Activated CD4-positive, CD25-positive, alpha-beta regulatory T cell treated with anti-CD3 and anti-CD28 coated beads, Interleukin-2, amount 50 U/mL, for 16 hours (primary cell): Measurements from ENCODE around the gene ASTN2.

ENCODE experiments used
- DNase-seq: peaks from one replicate; pipeline ENCODE4 v3.0.0-alpha.2; 2020; ENCODE audit warnings: low read depth, low spot score

Gene ASTN2

DNA sequence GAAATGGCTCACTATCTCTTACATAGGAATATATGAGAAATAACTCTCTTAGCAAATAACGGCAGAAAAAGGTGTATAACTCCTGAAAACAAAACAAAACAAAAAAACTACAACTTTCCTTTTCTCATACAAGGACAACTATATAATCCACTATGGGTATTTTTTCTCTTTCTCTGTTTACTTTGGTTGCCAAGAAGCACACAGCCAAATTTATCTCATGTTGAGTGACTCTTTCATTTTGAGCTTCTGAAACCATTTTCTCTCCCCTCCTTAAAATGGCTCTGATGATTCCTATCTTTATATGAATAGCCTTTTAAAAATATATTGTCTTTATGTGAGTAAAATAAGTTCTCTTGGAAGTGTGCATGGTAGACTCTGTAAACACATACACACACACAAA is 599.0 kb downstream of the ASTN2 start:
- DNase-seq: no peak

DNA sequence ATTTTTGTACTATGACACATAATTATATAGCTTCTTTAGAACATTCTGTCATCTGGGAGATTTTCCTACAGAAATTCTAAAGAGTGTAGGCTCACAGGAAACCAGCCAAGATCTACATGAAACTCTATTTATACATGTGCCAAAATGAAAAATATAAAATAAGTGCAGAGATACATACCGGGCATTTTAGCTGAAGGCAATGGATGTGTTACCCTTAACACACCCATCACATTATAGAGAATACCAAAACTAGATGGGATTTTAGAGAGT is 601.9 kb downstream of the ASTN2 start:
- no peak for DNase-seq

DNA sequence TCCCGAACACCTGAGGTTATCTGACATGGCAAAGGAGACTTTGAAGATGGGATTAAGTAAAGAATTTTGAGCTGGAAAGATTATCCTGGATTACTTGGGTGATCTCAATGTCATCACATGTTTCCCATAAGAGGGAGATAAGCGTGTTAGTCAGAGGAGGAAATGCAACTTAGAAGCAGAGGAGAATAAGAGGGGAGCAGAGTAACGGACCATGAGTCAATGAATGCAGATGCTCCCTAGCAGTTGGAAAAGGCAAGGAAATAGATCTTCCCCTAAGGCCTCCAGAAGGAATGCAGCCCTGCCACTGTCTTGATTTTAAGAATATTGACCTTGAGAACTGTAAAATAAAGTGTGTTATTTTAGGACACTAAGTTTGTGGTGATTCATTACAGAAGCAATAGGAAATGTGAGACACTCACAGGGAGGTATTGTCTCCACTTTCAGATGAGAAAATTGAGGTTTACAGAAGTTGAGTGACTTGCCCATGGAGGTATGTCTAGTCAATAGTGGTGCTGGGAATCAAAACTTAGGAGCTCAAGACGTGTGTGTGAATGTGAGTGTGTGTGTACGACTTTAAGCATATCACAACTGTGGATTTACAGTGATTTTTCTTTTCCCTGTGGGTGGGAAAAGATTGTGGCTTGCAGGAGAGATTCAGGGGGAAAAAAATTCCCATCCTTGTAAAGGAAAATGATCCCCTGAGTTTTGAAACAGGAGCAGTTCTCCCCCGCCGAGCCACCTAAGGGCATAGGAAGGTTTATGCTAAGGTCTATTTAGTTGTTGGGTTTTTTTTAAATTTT is 602.4 kb downstream of the ASTN2 start:
- DNase-seq: no peak

DNA sequence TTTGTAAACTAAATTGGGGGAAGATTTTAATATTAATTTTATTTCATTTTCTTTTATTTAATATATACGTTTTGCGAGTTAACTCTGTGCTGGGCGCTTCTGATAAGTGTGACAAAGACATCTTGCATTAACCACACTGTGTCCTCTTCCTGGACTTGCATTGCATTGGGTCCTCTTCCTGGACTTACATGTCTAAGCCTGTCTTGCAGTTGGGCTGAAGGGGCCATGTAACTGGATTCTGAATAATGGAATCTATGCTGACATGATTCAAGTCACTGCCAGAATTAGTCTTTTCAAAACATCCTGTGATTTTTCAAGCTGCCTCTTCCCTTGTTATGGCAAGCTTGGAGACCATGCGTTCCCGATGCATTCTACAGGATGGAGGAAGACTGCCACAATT is 605.2 kb downstream of the ASTN2 start:
- DNase-seq: no peak

DNA sequence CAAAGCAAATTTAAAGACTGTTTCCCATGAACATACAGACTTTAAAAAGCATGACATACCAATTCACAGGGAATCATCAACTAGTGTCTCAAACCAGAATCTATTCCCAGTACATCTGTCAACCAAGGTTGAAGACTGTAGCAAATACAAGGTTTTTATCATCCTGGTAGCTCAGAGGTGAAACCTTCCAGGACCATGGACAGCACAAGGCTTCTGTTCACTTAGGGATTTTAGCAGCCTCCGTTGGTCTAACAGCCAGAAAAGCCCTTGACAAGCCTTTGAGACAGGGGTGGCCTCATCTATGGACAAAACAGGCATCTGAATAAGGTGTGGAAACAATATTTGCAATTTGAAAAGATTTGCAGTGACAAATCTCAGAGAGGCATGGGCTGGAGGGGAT is 608.8 kb downstream of the ASTN2 start:
- no peak for DNase-seq

DNA sequence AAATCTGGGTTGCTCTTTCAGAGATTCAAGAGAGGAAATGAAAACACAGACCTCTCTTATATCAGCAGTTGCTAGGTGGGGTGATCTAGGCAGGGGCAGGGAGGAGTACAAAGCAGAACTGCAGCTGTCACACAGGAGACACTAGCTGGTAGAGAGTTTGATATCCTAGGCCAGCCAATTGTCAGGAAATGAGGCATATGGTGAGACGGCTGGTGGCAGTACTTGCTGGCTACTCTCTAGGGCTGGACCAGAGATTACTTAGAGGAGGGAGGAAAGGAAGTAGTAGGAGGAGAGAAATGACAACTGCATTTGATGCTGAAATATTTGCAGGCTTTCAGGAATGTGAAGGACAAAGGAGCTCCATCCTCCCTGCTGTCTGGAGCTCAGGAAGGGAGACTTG is 614.0 kb downstream of the ASTN2 start:
- no peak for DNase-seq

DNA sequence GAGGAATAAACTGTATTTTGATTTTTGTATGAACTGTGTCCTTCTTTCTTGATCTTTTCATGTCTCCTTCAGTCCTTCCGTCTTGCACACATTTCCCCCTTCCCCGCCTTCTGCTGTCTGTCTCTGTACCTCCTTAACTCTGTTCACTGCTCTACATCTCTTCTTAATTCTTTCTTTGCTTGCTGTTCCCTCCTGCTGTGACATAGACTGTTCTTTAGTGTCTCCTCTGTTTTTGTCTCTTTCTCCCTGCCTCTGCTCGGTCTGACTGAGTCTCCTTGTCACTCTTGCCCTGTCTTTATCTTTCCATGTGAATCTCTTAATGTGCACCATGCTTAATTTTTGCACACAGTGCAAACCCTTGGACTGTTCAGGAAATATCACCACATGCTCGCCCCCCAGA is 614.8 kb downstream of the ASTN2 start:
- no peak for DNase-seq

DNA sequence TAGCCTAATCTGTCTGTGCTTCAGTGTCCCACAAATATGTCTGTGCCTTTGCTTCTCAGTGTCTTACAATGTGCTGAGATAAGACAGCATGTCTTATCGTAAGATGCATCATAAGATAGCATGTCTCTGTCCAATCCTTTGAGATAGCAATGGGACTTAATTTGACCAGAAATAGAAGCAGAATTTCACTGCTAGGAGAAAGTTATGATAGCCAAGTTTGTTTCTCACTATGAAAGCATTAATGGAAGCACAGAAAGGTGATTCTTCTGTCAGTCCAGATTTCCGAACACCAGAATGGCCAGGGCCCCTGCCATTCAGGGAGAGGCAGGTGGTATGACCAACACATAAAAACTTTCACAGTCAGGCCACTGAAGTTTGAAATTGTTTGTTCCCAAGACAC is 616.3 kb downstream of the ASTN2 start:
- DNase-seq: no peak

DNA sequence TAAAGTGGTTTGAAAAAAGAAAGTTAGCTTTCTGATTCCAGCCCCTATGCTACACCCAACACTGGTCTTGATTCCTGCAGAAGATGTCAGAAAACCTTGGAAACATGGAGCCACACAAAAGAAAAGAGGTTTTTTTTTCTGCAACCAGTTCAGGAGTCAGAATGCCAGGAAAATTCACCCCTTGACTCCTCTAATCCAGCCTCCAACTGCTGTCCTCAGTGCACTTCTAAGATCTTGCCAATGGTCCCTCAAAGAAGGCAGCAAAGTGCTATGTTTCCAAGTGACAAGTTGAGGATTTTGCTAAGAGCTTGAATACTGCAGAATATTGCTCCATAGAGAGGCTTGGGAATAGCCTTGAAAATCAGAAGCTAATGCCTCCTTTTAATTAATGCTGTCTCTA is 617.6 kb downstream of the ASTN2 start:
- DNase-seq: no peak

DNA sequence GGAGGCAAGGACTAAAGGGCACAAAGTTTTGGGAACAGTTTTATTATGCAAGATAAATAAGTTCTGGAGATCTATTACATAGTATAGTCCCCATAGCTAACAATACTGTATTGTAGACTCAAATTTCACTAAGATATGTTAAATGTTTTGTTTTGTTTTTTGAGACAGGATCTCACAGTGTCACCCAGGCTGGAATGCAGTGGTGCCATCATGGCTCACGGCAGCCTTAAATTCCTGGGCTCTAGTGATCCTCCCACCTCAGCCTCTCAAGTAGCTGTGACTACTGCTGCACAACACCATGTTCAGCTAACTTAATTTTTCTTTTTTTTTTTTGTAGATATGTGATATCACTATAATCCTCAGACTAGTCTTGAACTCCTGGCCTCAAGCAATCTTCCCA is 618.2 kb downstream of the ASTN2 start:
- no peak for DNase-seq

DNA sequence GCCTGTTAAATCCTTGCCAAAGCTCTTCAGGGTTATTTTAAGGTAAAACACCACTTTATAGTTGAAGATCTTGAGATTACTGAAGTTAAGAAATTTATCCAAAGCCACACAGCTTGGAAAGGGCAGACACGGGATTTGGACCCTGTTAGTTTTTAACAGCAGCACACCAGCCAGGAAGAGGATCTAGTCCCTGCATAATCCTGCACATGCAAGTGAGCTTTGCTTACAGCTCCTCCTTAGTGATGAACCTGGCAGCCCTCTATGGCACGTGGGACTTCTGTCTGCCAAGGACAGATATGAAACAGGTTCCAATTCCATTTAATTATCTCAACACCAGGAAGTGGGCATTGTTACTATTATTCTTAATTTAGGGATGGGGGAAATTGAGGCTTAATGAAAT is 619.0 kb downstream of the ASTN2 start:
- DNase-seq: no peak

DNA sequence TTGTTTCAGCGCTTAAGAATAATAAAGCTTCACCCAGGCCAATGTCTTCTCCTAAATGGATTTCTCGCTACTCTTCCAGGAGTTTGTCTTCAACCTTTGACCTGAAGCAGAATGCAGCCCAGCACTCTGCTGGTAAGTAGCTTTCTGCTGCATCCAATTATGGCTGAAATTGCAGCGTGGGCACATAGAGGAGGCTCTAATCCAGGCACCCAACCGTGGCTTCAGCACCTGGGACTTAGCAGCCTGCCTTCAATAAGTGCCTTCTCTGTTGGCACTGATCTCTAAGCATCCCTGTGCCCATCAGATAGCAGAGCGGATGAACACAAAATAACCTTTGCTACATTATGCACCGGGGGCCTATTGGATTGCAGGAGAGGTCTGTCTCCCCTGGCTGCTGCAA is 622.6 kb downstream of the ASTN2 start:
- no peak for DNase-seq

DNA sequence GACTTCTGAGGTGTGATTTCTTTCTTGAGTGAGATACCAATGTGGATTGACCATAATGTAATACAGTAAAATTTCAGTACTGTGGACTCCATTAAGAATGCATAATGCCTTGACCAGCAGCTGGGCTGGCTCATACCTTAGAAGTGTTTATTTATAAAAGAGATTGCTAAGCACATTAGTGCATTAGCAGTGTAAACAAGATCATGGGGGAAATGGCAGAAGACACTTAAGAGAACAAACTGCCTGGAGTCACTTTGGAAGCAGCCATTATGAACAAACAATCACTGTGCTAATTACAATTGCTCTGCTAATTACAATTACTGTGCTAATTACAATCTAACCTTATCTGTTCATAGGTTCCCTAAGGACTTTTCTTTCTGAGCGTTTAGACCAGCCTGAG is 623.5 kb downstream of the ASTN2 start:
- DNase-seq: no peak

DNA sequence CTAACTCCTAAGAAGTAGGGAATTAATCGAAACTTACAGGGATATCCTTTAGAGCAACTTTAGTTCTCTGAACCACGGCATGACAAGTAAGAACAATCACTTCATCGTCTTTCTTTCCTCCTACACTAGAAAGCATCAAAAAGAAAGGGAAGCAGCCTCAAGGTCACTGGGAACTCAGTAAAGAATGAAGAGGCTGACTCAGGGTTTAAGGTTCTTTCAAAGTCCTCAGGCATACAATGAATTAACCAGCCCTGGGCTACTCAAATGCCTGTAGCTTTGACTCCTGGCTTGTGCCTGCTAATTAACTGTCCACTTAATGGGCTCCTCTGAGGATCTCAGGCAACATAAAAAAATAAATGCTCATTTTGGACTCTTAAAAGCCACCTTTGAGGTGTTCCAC is 625.8 kb downstream of the ASTN2 start:
- no peak for DNase-seq

DNA sequence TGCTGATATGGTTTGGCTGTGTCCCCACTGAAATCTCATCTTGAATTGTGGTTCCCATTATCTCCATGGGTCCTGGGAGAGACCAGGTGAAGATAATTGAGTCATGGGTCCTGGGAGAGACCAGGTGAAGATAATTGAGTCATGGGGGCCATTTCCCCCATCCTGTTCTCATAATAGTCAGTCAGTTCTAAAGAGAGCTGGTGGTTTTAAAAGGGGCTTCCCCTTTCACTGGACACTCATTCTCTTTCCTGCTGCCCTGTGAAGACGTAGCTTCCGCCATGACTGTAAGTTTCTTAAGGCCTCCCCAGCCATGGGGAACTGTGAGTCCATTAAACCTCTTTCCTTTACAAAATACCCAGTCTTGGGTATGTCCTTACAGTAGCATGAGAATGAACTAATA is 628.1 kb downstream of the ASTN2 start:
- DNase-seq: no peak

DNA sequence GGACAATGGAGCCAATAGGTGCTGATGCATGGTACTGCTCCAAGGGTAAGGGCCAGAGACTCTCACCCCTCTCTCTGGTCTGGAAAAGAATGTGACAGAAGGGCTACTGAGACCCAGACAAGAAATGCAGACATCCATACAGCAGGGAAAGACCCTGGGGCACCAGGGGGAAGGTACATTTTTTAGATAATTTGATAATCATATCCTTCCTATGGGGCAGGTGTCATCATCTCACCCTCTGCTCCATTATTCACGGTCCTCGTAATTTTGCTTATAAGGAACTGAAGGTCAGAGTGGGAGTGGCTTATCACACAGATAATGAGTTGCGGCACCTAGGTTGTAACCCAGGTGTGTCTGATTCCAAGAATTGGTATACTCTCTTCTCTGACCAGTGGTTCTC is 637.7 kb downstream of the ASTN2 start:
- DNase-seq: no peak

DNA sequence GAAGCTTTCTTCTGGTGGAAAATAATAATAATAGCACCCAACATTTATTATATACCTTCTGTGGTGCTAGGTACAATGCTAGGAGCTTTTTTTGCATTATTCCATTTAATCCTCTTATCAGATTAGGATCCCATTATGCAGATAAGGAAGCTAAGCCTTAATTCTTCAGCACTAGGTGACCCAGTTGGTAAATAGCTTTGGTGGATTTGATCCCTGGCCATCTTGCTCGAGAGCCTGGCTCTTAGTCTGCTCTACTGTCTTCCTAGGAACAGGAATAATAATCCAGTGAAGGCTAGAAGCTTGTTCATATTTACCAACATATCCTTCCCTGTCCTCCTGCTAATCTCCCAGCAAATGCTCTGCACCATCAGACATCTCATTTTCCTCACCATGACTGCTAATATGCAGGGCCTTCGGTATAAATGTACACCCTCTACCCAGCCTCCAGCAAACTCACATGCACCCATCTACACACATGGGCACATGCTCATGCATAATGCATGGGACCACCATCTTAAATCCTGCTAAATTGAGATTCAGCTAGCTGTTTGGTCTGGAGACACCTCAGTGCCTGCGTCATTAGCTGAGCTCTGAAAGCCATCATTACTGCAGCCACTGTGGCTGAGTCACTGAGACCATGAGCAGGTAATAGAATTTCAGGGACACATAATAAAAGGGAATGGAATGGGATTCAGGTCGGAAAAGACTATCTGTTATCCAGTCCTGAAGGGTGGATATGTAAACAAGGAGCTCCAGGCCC is 640.3 kb downstream of the ASTN2 start:
- DNase-seq: no peak

DNA sequence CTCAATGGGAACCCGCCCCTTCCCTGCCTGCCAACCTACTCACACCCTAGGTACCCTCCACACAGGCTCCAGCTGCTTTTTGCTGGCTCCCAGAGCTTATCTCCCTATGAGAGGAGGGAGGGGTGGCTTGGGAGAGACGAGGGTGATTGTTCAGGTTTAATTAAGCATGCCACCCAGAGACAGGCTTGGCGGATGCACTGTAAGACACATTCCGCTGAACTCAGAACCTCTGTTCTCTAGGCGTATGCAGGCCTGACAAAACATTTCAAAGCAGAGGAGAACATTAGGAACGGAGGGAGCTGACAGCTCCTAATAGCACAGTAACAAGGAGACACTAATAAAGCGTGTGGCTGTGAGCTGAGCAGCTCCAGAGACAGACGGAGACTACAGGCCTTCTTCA is 647.6 kb downstream of the ASTN2 start:
- DNase-seq: no peak

DNA sequence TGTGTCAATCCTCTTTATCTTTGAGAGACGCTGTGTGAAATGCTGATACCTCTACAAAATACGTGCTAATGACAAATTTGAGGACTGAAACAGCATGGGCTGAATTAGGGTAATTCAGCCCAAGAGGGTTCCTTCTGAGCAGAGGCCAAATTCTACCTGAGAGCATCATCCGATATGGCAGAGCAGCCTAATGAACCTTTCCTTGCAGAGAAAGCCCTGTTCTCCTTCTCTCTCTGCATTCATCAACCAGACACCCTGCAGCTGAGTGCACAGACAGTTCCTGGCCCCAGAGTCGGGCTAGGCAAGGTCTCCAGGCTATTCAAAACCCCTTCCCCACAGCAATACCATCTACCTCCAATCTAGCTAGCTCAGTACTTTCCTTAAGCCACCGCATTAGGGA is 649.8 kb downstream of the ASTN2 start:
- DNase-seq: no peak

DNA sequence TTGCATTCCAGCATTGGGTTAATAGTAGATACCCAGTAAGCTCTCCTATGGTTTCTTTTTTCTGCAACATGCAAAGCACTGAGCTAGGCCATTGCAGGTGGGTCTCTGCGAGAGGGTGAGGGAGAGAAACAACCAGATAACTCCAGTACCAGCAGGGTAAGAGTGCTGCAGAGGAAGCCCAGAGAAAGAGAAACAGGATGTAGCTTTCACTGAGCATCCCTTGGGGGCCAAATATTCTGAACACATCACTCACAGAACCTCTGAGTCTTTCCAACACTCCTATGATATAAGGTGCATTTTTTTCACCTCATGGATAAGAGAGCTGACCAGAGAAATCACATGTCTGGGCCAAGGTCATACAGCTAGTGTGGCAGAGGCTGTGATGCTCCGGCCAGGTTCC is 651.1 kb downstream of the ASTN2 start:
- no peak for DNase-seq

DNA sequence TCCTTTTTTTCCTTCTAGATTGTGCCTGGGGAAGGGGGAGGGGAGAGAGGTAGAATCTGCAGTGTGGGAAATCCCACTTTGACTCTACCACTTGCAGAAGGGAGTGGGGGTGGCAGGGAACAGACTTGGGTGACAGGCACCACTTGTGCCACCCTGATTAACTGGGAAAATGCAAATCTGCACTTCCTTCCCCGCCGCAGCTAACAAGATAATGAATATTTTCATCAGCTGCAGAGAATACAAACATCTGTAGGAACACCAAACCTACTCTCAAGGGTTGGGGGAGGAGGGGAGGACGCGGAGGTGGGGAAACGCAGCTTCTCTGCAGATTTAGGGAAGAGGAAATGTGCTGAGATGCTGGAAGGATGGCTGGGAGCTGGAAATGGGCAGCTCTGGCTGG is 654.2 kb downstream of the ASTN2 start:
- no peak for DNase-seq

DNA sequence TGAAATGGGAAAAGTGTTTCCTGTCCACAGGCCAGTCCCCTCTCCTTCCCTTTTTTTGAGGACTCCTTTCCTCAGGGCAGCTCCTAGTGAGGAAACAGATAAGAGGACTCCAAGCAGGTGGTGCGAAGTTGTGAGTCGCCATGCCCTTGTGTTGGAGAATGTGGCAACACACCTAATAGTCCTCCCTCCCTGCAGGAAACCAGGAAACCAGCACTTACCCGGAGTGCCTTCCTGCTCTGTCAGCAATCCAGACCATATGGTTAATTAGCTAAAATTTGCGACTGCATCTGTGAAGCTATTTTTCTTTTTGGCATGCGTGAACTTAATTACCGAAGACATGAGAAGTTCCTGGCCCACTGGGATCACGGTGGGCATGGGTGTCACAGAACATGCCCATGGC is 657.8 kb downstream of the ASTN2 start:
- DNase-seq: no peak

DNA sequence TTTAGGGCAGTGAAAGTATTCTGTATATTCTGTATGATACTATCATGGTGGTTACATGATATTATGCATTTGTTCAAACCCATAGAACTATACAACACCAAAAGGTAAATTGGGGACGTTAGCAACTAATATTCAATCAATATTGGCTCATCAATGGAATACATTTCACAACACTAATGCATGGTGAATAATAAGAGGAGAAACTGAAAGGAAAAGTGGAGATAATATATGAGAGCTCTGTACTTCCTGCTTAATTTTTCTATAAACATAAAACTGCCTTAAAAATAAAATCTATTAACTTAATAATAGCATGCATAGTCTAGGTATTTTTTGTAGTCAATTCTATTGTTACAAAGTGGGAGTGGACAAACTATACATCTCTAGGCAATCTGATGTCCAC is 661.5 kb downstream of the ASTN2 start:
- DNase-seq: no peak

DNA sequence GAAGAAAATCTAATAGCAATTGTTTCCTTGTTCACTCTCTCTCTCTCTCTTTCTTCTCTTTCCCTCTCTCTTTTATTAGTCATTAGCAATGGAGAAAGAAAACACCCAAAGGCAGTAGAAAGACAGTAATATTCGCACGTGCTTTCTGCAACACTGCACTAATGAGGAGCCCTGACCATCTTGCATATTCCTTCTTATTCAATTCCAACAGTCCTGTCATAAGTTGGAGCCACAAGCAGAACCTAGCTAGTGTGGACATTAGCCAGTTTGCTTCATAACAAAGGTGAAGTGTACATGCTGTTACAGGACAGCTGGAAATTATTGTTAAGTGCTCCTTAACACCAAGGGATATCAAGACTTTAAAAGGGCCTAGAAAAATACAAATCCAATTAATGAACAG is 664.3 kb downstream of the ASTN2 start:
- DNase-seq: no peak
